Trophoblast cell (in vitro differentiated cells and primary cell): ENCODE results near the gene ARID3A.

Source experiments
- DNase-seq, 2 donors: peaks; one replicate each; pipeline ENCODE4 v3.0.0-alpha.2; 2016
- H2AFZ ChIP-seq: 2 replicates; pipeline ENCODE4 v1.6.1; 2013; ENCODE audit warnings: low read length, moderate library complexity, mild to moderate bottlenecking; ENCODE audit not compliant: insufficient read depth, poor library complexity
- H2AK5ac ChIP-seq: 2 replicates; pipeline ENCODE4 v1.6.1; 2013; ENCODE audit warnings: mild to moderate bottlenecking, low read length
- H2BK120ac ChIP-seq: 2 replicates; pipeline ENCODE4 v1.6.1; 2013; ENCODE audit warnings: low read length, mild to moderate bottlenecking, moderate library complexity; ENCODE audit not compliant: insufficient read depth, poor library complexity
- H2BK12ac ChIP-seq: 2 replicates; pipeline ENCODE4 v1.6.1; 2013; ENCODE audit warnings: mild to moderate bottlenecking, low read length, moderate library complexity
- H2BK5ac ChIP-seq: 2 replicates; pipeline ENCODE4 v1.6.1; 2013; ENCODE audit warnings: low read length, low read depth, moderate library complexity, mild to moderate bottlenecking; ENCODE audit not compliant: poor library complexity
- H3K14ac ChIP-seq: 2 replicates; pipeline ENCODE4 v1.6.1; 2013; ENCODE audit warnings: mild to moderate bottlenecking, low read length
- H3K18ac ChIP-seq: 2 replicates; pipeline ENCODE4 v1.6.1; 2013; ENCODE audit warnings: mild to moderate bottlenecking, low read length
- H3K23ac ChIP-seq: 2 replicates; pipeline ENCODE4 v1.6.1; 2013; ENCODE audit warnings: low read length
- H3K27ac ChIP-seq: 2 replicates; pipeline ENCODE4 v1.5.1; 2013; ENCODE audit warnings: low read depth, mild to moderate bottlenecking, inconsistent platforms, low read length, moderate library complexity
- H3K27me3 ChIP-seq: 2 replicates; pipeline ENCODE4 v1.6.1; 2013; ENCODE audit warnings: inconsistent platforms, mild to moderate bottlenecking, low read length, moderate library complexity; ENCODE audit not compliant: insufficient read depth
- H3K36me3 ChIP-seq, 2 experiments: 1 replicate in 1 of 2; 2 replicates in 1 of 2; pipeline ENCODE4 v1.6.1; 2013; ENCODE audit warnings: low read length in 2 of 2, mild to moderate bottlenecking in 2 of 2, moderate library complexity in 1 of 2; ENCODE audit not compliant: insufficient read depth in 2 of 2, control insufficient read depth in 1 of 2
- H3K4ac ChIP-seq: 2 replicates; pipeline ENCODE4 v1.6.1; 2013; ENCODE audit warnings: low read depth, mild to moderate bottlenecking, low read length, moderate library complexity
- H3K4me1 ChIP-seq, 2 experiments: 1 replicate in 1 of 2; 2 replicates in 1 of 2; pipeline ENCODE4 v1.6.1; 2013; ENCODE audit warnings: low read length in 2 of 2, mild to moderate bottlenecking in 2 of 2, moderate library complexity in 1 of 2; ENCODE audit not compliant: insufficient read depth in 2 of 2, control insufficient read depth in 1 of 2
- H3K4me2 ChIP-seq: 2 replicates; pipeline ENCODE4 v1.6.1; 2013; ENCODE audit warnings: inconsistent platforms, mild to moderate bottlenecking, low read length, moderate library complexity
- H3K4me3 ChIP-seq: 2 replicates; pipeline ENCODE4 v1.5.1; 2013; ENCODE audit warnings: mild to moderate bottlenecking, low read depth, low read length, inconsistent platforms
- H3K79me1 ChIP-seq: one replicate; pipeline ENCODE4 v1.6.1; 2013; ENCODE audit warnings: low read length
- H3K79me2 ChIP-seq: 2 replicates; pipeline ENCODE4 v1.6.1; 2013; ENCODE audit warnings: low read length, mild to moderate bottlenecking; ENCODE audit not compliant: control insufficient read depth, insufficient read depth, poor library complexity
- H3K9ac ChIP-seq: 2 replicates; pipeline ENCODE4 v1.6.1; 2013; ENCODE audit warnings: mild to moderate bottlenecking, low read length
- H3K9me3 ChIP-seq: 2 replicates; pipeline ENCODE4 v1.6.1; 2013; ENCODE audit warnings: low read depth, mild to moderate bottlenecking, control low read depth, inconsistent platforms, low read length; ENCODE audit not compliant: insufficient read depth
- H4K12ac ChIP-seq: 2 replicates; pipeline ENCODE4 v1.6.1; 2013; ENCODE audit warnings: low read depth, mild to moderate bottlenecking, low read length, moderate library complexity
- H4K8ac ChIP-seq: 2 replicates; pipeline ENCODE4 v1.6.1; 2013; ENCODE audit warnings: low read depth, mild to moderate bottlenecking, low read length, moderate library complexity
- H4K91ac ChIP-seq: one replicate; pipeline ENCODE4 v1.6.1; 2013; ENCODE audit warnings: low read depth, mild to moderate bottlenecking, low read length, moderate library complexity
- WGBS: extraction: QIAGEN DNeasy Blood & Tissue Kit; methylation state at CpG from one replicate; pipeline ENCODE4 v1.1.7; 2013; ENCODE audit warnings: missing lambda C conversion rate; ENCODE audit not compliant: insufficient read length, insufficient coverage; ENCODE audit errors: extremely low coverage; 5-methylcytosine and 5-hydroxymethylcytosine counted together

The ARID3A gene

DNA sequence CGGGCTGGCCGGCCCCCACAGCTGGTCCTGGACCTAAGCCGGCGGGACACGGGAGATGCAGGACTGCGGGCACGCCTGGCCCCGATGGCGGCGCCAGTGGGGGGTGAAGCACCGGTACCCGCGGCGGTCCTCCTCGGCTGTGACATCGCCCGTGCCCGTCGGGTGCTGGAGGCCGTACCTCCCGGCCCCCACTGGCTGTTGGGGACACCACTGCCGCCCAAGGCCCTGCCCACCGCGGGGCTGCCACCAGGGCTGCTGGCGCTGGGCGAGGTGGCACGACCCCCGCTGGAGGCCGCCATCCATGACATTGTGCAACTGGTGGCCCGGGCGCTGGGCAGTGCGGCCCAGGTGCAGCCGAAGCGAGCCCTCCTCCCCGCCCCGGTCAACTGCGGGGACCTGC, 77.4 kb downstream of the ARID3A start:
- no peaks in the 10 kb centered on the region for H3K79me2 ChIP-seq
- H3K4ac ChIP-seq: no peak overlapping the region
- no peak overlapping the region for H2BK5ac ChIP-seq
- H3K27ac ChIP-seq: no peak overlapping the region
- H2AK5ac ChIP-seq: no peak overlapping the region
- peaks cover 13% of the 10 kb centered on the region for H3K27me3 ChIP-seq
- H3K18ac ChIP-seq: no peak overlapping the region
- no peaks in the 10 kb centered on the region for H3K4me1 ChIP-seq
- H3K79me1 ChIP-seq: peaks cover 2% of the 10 kb centered on the region
- H3K4me3 ChIP-seq: no peak overlapping the region
- no peak overlapping the region for H3K4me2 ChIP-seq
- peaks cover 0 to 3% of the 10 kb centered on the region in 2 experiments for H3K36me3 ChIP-seq
- WGBS: no CpG with 5 or more reads among the region's 37 CpGs
- peaks cover 3% of the 10 kb centered on the region for H3K9me3 ChIP-seq
- H4K8ac ChIP-seq: no peak overlapping the region
- no peak overlapping the region for H3K14ac ChIP-seq
- H2BK12ac ChIP-seq: no peak overlapping the region
- H4K91ac ChIP-seq: no peak overlapping the region
- no peak overlapping the region for H4K12ac ChIP-seq
- no peak overlapping the region for H2BK120ac ChIP-seq
- DNase-seq: no peak
- no peak overlapping the region for H2AFZ ChIP-seq
- no peak overlapping the region for H3K23ac ChIP-seq
- no peak overlapping the region for H3K9ac ChIP-seq

DNA sequence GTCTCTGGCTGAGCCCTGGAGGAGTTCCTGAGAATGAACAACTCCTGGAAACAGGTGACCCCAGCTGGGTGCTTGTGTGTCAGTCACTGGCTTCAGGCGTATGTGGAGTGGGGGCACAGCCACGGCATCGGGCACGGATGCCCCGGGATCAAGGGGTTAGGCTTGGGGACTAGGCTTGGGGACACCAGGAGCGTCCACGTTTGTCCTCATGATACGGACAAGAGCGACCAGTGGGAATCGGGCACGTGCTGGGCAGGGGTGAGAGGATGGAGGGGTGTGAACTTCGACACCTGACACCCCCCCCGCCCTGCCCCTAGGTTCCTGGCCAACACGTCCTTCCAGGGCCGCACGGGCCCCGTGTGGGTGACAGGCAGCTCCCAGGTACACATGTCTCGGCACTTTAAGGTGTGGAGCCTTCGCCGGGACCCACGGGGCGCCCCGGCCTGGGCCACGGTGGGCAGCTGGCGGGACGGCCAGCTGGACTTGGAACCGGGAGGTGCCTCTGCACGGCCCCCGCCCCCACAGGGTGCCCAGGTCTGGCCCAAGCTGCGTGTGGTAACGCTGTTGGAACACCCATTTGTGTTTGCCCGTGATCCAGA, 78.5 kb downstream of the ARID3A start:
- Histone ChIP-seq H3K4me3 (no peak overlapping the region), H3K4ac (no peak overlapping the region), H2AK5ac (no peak overlapping the region), H3K18ac (no peak overlapping the region), H3K9me3 (peaks cover 2% of the 10 kb centered on the region), H2AFZ (no peak overlapping the region), H3K27me3 (peaks cover 13% of the 10 kb centered on the region), H4K91ac (no peak overlapping the region), H3K4me1 (no peaks in the 10 kb centered on the region), H3K27ac (no peak overlapping the region), H3K14ac (no peak overlapping the region), H3K79me2 (no peaks in the 10 kb centered on the region), H2BK12ac (no peak overlapping the region), H3K4me2 (no peak overlapping the region), H3K79me1 (peaks cover 2% of the 10 kb centered on the region), H4K8ac (no peak overlapping the region), H2BK120ac (no peak overlapping the region), H3K9ac (no peak overlapping the region), H4K12ac (no peak overlapping the region), H2BK5ac (no peak overlapping the region), H3K23ac (no peak overlapping the region), H3K36me3 (peaks cover 6 to 13% of the 10 kb centered on the region in 2 experiments)
- no peak for DNase-seq
- no CpG with 5 or more reads among the region's 32 CpGs for WGBS

DNA sequence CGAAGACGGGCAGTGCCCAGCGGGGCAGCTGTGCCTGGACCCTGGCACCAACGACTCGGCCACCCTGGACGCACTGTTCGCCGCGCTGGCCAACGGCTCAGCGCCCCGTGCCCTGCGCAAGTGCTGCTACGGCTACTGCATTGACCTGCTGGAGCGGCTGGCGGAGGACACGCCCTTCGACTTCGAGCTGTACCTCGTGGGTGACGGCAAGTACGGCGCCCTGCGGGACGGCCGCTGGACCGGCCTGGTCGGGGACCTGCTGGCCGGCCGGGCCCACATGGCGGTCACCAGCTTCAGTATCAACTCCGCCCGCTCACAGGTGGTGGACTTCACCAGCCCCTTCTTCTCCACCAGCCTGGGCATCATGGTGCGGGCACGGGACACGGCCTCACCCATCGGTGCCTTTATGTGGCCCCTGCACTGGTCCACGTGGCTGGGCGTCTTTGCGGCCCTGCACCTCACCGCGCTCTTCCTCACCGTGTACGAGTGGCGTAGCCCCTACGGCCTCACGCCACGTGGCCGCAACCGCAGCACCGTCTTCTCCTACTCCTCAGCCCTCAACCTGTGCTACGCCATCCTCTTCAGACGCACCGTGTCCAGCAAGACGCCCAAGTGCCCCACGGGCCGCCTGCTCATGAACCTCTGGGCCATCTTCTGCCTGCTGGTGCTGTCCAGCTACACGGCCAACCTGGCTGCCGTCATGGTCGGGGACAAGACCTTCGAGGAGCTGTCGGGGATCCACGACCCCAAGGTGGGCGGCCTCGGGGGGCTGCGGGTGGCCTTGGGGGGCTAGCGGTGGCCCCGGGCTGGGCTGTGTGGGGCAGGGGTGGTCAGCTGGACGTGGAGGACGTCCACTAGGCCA, 79.2 kb downstream of the ARID3A start:
- Histone ChIP-seq H4K91ac (no peak overlapping the region), H3K27ac (no peak overlapping the region), H3K79me2 (no peaks in the 10 kb centered on the region), H3K9me3 (peaks cover 2% of the 10 kb centered on the region), H3K23ac (no peak overlapping the region), H3K27me3 (peaks cover 13% of the 10 kb centered on the region), H3K9ac (no peak overlapping the region), H2BK12ac (no peak overlapping the region), H3K79me1 (peaks cover 2% of the 10 kb centered on the region), H3K4ac (no peak overlapping the region), H4K12ac (no peak overlapping the region), H3K14ac (no peak overlapping the region), H2BK120ac (no peak overlapping the region), H3K36me3 (peaks cover 14 to 19% of the 10 kb centered on the region in 2 experiments), H2AK5ac (no peak overlapping the region), H3K4me1 (no peaks in the 10 kb centered on the region), H3K18ac (no peak overlapping the region), H2BK5ac (no peak overlapping the region), H3K4me2 (no peak overlapping the region), H4K8ac (no peak overlapping the region), H3K4me3 (no peak overlapping the region), H2AFZ (no peak overlapping the region)
- no peak for DNase-seq
- WGBS: no CpG with 5 or more reads among the region's 70 CpGs

DNA sequence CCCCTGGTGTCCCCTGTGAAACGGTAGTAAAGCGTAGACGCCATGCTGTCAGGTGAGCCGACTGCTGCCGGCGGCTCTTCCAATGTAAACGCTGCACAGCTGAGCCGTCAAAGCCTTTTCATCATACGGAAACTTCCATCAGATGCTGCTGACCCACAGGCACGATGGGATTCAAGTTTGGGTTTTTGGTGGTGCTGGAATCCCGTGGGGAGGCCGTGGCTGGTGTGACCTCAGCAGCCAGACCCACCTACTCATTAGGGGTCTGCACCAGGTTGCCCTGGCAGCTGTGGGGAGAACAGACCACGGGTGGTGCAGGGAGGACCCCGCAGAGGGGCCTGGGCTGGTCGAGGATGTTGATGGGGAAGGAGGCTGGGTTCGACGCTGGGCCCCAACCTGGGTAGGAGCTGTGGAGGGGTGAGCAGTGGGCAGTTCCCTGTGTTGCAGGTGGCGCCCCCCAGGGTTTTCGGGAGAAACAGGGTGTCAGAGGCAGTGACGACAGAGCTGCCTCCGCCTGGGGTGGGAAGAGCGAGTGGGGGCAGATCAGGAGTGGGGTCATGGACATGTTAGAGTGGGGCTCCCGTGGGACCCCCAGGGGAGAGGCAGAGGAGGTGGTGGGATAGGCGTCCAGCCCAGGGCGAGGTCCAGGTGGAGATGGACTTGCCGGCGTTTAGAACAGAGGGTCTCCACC, 81.0 kb downstream of the ARID3A start:
- H3K23ac ChIP-seq: no peak overlapping the region
- no peak overlapping the region for H2AFZ ChIP-seq
- WGBS: no CpG with 5 or more reads among the region's 27 CpGs
- no peak overlapping the region for H3K4me2 ChIP-seq
- H4K8ac ChIP-seq: no peak overlapping the region
- H3K4me1 ChIP-seq: no peaks in the 10 kb centered on the region
- no peak overlapping the region for H2BK12ac ChIP-seq
- no peaks in the 10 kb centered on the region for H3K79me1 ChIP-seq
- no peak overlapping the region for H3K9ac ChIP-seq
- H3K18ac ChIP-seq: no peak overlapping the region
- H3K9me3 ChIP-seq: peaks cover 2% of the 10 kb centered on the region
- no peaks in the 10 kb centered on the region for H3K79me2 ChIP-seq
- no peak overlapping the region for H3K27ac ChIP-seq
- H3K27me3 ChIP-seq: peaks cover 2% of the 10 kb centered on the region
- no peak overlapping the region for H4K12ac ChIP-seq
- H2BK120ac ChIP-seq: no peak overlapping the region
- DNase-seq: no peak
- H2BK5ac ChIP-seq: no peak overlapping the region
- H3K4ac ChIP-seq: no peak overlapping the region
- peaks cover 31 to 36% of the 10 kb centered on the region in 2 experiments for H3K36me3 ChIP-seq
- no peak overlapping the region for H3K4me3 ChIP-seq
- H4K91ac ChIP-seq: no peak overlapping the region
- H3K14ac ChIP-seq: no peak overlapping the region
- no peak overlapping the region for H2AK5ac ChIP-seq
